AG04450 (cell line): ENCODE measurements around the gene S100A14. TPM values are rescaled to one million over a fixed set of nuclear protein-coding genes. Genes with fewer than 3 reads are reported as not detected.
"Not testable (repeated sequence)": the region's sequence is repeated elsewhere in the genome, so short reads cannot be mapped to it uniquely, and the experiment has no call there.

Source experiments
- CTCF ChIA-PET: fragments of 300-600, 350-600 bp; formaldehyde crosslinking; extraction: SDS; loops from one replicate; lab custom pipeline; 2022; ENCODE audit warnings: antibody characterized with exemption, inconsistent platforms; lab: Charles Lee
- POLR2A ChIA-PET: fragments of 350-600 bp; formaldehyde crosslinking; extraction: SDS; loops from one replicate; lab custom pipeline; 2021; ENCODE audit warnings: antibody characterized with exemption, inconsistent platforms; lab: Yijun Ruan, JAX
- DNase-seq: peaks from one replicate; pipeline ENCODE4 v3.0.0-alpha.2; 2011; ENCODE audit warnings: low read depth, low spot score
- H3K27ac ChIP-seq: one replicate; pipeline ENCODE4 v1.5.1; 2012; ENCODE audit warnings: low read depth, low read length, control low read depth
- H3K27me3 ChIP-seq: one replicate; pipeline ENCODE4 v1.6.0; 2012; ENCODE audit warnings: low read length; ENCODE audit not compliant: control insufficient read depth, insufficient read depth
- H3K4me3 ChIP-seq: 2 replicates; pipeline ENCODE4 v1.5.1; 2011; ENCODE audit warnings: mild to moderate bottlenecking, low read depth, low read length, control low read depth
- H3K9me3 ChIP-seq: 2 replicates; pipeline ENCODE4 v1.5.1; 2012; ENCODE audit warnings: low read length; ENCODE audit not compliant: control insufficient read depth, insufficient read depth
- polyA plus RNA-seq: library from polyadenylated mRNA; depleted of rRNA; stranded (reverse); fragments of >200 nt; gene quantifications from 2 replicates; pipeline ENCODE4 v1.2.3, GENCODE V29; 2011
- TF ChIP-seq, protein P1 (sequence below): IDR thresholded peaks from 2 replicates; pipeline ENCODE4 v1.5.1; 2011; ENCODE audit warnings: low read depth, low read length, control low read depth, inconsistent platforms

S100A14 gene
- polyA plus RNA-seq, 1 experiment: not detected

DNA sequence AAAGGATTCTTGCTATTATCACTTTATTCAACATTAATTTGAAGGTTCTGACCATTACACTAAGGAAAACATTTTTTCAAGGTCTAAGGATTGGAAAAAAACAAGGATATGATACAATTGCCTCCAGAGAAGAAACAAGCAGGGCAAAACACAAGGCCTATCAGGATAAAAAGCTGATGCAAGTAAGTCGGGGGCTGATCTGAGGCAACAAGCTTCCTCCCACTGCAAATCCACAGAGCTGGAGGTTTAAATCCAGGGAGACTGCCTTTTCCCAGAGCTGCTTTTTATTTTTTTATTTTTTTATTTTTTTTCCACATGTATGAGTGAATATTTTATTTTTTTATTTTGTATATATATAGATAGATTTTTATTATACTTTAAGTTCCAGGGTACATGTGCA is 31.1 kb downstream of the S100A14 start:
- TF ChIP-seq, protein P1, sequence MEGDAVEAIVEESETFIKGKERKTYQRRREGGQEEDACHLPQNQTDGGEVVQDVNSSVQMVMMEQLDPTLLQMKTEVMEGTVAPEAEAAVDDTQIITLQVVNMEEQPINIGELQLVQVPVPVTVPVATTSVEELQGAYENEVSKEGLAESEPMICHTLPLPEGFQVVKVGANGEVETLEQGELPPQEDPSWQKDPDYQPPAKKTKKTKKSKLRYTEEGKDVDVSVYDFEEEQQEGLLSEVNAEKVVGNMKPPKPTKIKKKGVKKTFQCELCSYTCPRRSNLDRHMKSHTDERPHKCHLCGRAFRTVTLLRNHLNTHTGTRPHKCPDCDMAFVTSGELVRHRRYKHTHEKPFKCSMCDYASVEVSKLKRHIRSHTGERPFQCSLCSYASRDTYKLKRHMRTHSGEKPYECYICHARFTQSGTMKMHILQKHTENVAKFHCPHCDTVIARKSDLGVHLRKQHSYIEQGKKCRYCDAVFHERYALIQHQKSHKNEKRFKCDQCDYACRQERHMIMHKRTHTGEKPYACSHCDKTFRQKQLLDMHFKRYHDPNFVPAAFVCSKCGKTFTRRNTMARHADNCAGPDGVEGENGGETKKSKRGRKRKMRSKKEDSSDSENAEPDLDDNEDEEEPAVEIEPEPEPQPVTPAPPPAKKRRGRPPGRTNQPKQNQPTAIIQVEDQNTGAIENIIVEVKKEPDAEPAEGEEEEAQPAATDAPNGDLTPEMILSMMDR: no peak
- Histone ChIP-seq H3K4me3 (no peak overlapping the region), H3K27ac (no peak overlapping the region), H3K27me3 (no peaks in the 10 kb centered on the region), H3K9me3 (no peaks in the 10 kb centered on the region)
- no peak for DNase-seq
- CTCF ChIA-PET: interaction anchor here (1.6 to 4.0 kb wide), 2 partner anchors 13 to 74 kb away, joined by 6 to 33 read pairs; no protein-coding TSS in a partner anchor
- POLR2A ChIA-PET: interaction anchor here (1.4 kb wide), 1 partner anchor 49 kb away, joined by 5 read pairs; the partner anchor contains the start of gene CHTOP

DNA sequence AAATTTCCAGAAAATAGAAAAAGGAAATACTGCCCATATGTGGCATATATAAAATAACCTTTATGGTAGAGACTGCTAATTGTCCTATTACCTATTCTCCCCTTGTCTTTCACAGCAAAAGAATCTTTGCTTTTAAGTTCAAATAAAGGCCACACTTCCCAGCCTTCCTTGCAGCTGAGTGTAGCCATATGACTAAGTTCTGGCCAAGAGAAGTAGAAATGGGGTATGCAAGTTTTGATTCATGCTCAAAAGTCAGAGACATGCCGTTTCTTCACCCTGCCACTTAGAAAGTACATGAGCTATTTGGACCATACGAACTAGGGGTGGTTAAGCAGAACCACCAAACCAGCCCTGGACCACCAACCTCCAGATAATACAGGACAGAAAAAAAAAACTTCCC is 32.1 kb downstream of the S100A14 start:
- Histone ChIP-seq H3K4me3 (no peak overlapping the region), H3K9me3 (no peaks in the 10 kb centered on the region), H3K27me3 (no peaks in the 10 kb centered on the region), H3K27ac (no peak overlapping the region)
- ChIA-PET CTCF (interaction anchor here (1.1 to 4.0 kb wide), 3 partner anchors 12 to 73 kb away, joined by 3 to 33 read pairs (median 6); no protein-coding TSS in a partner anchor), POLR2A (no interaction called here)
- no peak for DNase-seq
- TF ChIP-seq, protein P1: no peak

DNA sequence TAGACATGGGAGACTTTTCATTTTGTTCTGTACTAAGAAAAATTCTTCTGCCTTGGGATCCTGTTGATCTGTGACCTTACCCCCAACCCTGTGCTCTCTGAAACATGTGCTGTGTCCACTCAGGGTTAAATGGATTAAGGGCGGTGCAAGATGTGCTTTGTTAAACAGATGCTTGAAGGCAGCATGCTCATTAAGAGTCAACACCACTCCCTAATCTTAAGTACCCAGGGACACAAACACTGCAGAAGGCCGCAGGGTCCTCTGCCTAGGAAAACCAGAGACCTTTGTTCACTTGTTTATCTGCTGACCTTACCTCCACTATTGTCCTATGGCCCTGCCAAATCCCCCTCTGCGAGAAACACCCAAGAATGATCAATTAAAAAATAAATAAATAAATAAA is 32.6 kb downstream of the S100A14 start:
- CTCF ChIA-PET: interaction anchor here (1.1 to 4.0 kb wide), 3 partner anchors 11 to 73 kb away, joined by 3 to 33 read pairs (median 6); no protein-coding TSS in a partner anchor

DNA sequence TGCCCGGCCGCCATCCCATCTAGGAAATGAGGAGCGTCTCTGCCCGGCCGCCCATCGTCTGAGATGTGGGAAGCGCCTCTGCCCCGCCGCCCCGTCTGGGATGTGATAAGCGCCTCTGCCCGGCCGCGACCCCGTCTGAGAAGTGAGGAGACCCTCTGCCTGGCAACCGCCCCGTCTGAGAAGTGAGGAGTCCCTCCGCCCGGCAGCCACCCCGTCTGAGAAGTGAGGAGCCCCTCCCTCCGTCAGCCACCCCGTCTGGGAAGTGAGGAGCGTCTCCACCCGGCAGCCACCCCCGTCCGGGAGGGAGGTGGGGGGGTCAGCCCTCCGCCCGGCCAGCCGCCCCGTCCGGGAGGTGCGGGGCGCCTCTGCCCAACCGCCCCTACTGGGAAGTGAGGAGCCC is 33.3 kb downstream of the S100A14 start:
- H3K4me3 ChIP-seq, H3K27ac ChIP-seq, DNase-seq, POLR2A ChIA-PET, H3K9me3 ChIP-seq, H3K27me3 ChIP-seq: not testable (repeated sequence)
- CTCF ChIA-PET: interaction anchor here (2.2 kb wide), 1 partner anchor 10 kb away, joined by 18 read pairs; no protein-coding TSS in a partner anchor

More for the DNA sequence above, 32.6 kb downstream of the S100A14 start:
- H3K9me3 ChIP-seq, H3K4me3 ChIP-seq, H3K27ac ChIP-seq, H3K27me3 ChIP-seq, DNase-seq, POLR2A ChIA-PET: not testable (repeated sequence)

DNA sequence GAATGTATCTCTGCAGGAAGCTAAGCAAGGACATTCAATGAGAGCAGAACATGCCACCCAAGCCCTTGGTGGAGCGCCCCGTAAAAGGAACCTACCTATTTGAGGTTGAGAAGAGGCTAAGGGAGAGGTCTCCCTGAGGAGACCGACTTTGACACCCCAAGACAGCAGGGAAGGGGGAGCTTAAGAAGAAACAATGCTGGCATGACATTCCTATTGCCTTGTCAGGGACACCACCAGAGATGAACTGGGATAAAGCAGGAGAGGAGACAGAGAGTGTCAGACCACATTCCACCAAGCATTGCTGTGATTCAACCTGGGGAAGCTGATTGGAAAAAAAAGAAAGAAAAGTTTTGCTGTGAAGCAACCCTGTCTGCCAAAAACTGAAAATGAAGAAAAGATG is 37.2 kb downstream of the S100A14 start:
- H3K27ac ChIP-seq: peak overlapping the region; percentile 3
- CTCF ChIA-PET: interaction anchor here (1.0 to 3.8 kb wide), 6 partner anchors 9 to 227 kb away, joined by 3 to 20 read pairs (median 7); partner anchors contain the start of genes S100A1 and S100A13

More for the DNA sequence above, 37.2 kb downstream of the S100A14 start:
- POLR2A ChIA-PET: interaction anchor here (0.6 kb wide), 1 partner anchor 58 kb away, joined by 4 read pairs; no protein-coding TSS in a partner anchor
- TF ChIP-seq, protein P1: no peak
- H3K4me3 ChIP-seq: no peak overlapping the region
- DNase-seq: no peak
- H3K9me3 ChIP-seq: no peaks in the 10 kb centered on the region; the same call in 1 of the 2 replicates
- no peaks in the 10 kb centered on the region for H3K27me3 ChIP-seq
